ENCODE results near the gene TACC2. TPM values are rescaled to one million over a fixed set of nuclear protein-coding genes. Genes with fewer than 3 reads are reported as not detected.
"Not testable (repeated sequence)": the region's sequence is repeated elsewhere in the genome, so short reads cannot be mapped to it uniquely, and the experiment has no call there.

Gene TACC2
- polyA plus RNA-seq, 1 donor = 47.5 TPM

DNA sequence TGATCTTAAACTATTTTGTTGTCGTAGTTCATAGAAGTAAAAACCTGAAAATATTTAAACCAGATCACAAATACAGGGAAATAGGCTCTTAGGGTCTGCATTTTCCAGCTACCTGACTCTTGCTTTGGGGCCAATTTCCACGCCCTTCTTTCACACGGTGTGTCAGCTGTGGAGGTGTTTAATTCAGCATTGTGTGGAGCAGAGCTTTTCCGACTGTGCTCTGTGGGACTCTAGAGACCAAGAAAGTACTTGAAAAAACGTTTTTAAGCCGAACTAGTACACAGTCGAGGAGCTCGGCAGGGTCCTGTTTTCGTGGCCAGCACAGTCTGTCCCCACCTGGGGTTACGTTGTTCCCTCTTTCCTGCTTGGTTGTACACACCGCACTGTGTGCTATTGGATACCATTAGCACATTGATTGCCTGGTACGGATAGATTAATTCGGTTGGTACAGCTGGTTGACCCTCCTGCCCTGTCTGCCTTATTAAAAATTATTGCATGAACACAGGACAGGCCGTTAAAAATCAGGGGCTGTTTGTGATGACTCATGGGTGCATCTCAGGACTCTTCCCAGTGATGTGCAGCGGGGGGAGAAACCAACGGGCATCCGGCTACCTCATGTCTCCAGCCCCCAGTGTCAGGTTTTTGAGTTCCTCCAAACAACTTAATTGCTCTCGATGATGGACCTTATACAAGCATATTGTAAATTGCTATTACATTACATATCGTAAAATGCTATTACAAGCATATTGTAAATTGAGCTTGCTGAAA lies 201.4 kb downstream of the TACC2 start:
- DNase-seq = no peak

DNA sequence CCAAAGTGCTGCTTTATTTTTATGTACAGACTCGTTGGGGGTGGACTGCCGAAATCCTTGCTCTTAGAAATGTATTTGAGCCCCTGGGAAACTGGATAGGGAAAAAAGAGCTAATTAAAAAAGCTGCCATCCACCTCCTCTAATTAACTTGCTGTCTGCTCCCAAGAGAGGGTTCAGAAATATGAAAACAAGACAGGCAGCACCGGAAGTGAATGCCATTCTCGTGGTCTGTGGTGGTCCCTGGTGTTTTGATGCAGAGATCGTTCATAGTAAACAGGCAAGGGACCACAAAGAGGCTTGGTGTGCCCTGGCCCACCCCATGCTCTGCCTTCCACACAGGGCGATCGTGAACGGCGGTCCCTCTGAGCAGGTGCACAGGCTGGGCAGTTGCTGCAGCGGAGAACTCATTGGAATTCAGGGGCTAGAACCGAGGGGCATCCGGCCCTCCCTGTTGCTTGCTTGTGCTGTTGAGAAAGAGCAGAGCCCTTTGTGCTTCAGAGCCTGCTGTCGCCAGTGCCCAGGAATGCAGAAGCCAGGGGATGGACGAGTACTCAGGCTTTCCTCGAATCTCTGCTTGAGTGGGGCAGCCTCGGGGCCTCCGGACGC lies 203.1 kb downstream of the TACC2 start:
- peak; percentile 25 for DNase-seq

DNA sequence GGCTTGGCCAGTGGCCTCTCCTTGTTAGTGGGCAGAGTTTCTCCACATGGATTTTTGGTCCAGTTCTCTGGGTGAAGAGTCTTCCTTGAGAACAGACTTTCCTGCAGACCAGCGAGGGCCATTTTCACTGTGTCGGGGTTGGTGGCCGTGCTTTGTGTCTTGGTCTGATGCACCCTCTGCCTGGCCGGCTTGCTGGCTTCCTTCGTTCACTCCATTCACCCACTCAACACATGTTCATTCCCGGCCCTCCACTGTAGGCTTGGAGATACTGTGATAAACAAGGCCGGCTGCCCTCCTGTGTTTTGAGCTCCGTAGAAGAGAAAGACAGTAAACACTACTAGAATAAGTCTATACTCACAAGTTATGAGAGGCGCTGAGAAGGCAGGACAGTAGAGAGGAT lies 205.3 kb downstream of the TACC2 start:
- DNase-seq = no peak

DNA sequence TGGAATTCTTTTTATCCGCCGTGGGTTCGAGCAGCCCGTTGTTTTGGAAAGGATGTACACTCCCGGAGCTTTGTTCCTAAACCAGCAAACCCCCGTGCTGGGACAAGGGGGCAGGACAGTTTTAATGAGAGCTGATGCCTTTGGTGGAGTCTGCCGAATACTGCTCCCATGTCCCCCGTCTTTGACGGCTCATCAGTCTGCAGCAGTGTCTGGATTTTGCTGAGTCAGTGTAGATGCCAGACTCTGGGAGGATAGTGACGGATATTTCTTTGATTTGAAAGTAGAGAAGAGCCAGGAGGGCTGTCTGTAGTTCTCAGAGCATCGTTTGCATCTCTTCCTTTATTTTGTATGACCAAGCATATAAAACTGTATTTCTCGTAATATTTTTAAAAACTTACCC lies 207.3 kb downstream of the TACC2 start:
- no peak for DNase-seq

DNA sequence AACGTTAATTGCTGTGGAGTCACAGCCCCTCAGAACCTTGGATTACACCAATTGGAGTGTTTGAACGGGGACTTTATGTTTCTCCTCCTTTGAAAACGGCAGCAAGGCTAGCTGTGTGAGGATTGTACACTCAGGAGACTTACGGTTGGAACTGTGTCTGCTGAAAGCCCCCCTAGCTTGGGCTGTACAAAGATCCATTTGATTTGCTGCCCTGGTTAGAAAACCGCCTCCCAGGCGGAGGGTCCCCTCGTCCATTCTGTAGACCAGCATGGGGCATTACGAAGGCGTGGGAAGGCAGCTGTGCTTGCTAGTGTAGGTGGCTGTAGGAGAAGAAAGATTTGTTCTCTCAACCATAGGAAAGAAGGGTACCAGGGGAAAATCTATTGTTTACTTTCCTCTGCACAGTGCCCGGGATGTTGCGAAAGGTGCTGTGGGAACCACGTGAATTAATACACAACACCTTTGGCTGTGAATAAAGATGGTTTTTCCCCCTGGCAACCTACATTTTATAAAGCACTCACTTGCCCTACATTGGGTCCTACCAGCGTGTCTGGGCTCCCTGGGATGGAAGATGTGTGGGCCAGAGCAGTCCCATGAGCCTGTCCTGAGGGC lies 208.8 kb downstream of the TACC2 start:
- no peak for DNase-seq

DNA sequence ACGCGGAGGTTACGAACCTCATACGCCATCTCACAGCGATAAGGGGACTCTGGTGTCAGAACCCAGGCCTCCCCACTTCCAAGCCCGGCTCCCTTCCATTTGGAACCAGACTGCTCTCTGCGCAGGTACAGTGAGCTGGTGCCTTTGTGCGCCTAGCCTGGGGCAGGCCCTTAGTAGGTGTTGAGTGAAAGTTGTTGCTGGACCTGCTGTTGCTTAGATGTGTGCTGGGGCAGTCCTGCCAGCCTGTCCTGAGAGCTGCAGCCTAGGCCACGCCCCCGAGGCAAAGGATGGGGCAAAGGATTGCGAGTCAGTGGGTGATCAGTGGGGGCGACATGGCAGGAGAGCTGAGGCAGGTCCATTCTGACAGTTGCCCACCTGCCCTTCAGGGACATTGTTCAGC lies 209.7 kb downstream of the TACC2 start:
- no peak for DNase-seq

DNA sequence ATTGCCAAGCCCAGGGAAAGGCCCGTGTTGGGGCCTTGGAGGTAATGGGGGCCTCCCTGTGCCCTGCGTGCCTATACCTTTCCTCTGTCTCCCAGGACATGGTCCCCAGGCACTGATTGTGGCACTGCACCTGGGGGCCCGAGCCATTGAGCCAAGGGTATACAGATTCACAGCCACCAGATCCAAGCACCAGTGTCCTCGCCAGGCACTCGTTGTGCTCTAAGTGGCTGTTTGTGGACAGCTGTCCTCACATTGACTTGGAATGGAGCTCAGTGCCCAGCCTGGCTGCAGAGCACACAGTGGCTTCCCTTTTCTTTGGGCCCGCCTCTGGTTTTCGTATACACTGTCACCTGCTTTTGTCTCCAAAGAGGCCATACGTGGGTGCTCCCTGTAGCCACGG lies 210.1 kb downstream of the TACC2 start:
- DNase-seq = no peak

DNA sequence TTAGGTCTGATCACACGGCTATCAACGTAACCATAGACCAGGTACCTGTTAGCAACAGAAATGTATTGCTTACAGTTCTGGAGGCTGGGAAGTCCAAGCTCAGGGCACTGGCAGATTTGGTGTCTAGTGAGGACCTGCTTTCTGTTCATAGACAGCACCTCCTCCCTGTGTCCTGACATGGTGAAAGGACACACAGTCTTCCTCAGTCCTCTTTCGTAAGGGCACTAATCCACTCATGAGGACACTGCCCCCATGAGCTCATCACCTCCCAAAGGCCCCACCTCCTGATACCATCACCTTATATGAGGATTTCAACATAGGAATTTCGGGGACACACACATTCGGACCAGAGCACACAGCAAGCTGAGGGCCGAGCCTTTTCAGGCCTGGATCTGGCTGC lies 210.7 kb downstream of the TACC2 start:
- DNase-seq = no peak

DNA sequence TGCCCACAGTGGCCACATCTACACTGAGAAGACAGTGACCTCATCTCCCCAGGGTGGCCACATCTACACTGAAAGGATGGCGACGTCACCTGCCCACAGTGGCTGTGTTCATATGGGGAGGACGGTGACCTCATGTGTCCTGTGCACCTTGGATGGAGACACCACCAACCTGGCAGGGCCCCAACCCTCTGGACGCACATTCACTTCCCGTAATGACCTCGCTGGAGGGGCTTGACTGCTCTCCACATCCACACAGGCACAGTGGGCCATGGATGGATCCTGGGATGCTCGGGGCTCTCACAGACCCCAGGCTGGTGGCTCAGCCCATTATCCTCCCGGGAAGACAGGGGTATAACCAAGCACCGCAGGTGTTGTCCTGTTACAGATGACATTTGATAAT lies 212.4 kb downstream of the TACC2 start:
- no peak for DNase-seq

DNA sequence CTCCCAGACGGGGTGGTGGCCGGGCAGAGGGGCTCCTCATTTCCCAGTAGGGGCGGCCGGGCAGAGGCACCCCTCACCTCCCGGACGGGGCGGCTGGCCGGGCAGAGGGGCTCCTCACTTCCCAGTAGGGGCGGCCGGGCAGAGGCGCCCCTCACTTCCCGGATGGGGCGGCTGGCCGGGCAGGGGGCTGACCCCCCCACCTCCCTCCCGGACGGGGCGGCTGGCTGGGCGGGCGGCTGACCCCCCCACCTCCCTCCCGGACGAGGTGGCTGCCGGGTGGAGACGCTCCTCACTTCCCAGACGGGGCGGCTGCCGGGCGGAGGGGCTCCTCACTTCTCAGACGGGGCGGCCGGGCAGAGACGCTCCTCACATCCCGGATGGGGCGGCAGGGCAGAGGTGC lies 214.2 kb downstream of the TACC2 start:
- not testable (repeated sequence) for DNase-seq

DNA sequence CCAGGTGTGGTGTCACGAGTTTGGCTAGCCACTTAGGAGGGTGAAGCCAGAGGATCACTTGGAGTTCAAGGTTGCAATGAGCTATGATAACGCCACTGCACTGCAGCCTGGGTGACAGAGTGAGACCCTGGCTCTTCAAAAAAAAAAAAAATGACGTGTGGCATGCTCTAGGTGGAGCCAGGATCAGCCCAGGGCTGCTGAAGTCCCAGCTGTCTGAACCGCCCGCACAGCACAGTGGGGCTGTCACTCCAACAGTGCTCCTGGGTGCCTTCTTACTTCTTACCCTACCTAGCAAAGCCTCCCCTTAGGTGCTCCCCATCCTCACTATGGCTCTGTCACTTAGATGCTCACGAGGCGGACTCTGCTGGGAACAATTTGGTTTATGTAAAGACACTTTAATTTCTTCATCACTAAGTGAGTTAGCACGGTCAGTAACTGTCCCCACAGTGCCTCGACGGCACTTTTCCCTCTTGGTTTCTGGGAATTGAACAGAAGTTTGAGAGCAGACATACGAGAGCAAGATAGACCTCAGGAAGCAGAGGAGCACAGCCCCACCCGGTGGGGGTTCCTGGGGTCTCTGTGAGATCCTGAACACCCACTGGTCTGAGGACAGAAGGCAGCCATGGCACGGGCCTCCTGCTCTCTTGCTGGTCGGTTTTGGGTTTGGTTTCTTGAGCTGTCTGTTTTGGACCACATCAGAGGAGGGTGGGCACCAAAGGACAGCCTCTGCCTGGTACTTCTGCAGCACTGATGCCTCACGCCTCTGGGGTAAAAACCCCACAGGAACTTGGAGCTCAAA lies 215.9 kb downstream of the TACC2 start:
- DNase-seq = no peak

DNA sequence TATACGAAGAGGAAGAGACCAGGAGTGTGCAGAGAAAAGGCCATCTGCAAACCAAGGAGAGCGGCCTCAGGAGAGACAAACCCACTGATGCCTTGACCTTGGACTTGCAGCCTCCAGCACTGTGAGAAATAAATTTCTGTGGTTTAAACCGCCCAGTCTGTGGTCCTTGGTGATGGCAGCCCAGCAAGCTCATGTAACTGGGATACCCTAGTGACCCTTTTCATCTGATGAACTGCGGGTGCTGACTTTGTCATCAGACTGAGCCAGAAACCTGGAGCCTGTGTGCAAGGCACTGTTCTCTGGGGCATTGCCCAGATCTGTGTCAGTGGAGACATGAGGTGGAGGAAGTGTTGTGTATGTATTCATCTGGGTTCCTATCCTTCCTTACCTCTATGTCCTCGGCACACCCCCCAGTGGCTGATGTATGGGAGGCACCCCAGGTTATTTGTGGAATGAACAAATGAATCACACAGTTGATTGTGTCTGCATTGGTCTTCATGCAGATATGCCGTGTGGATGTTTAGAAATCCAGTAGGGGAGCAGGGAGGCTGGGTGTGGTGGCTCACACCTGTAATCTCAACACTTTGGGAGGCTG lies 217.6 kb downstream of the TACC2 start:
- no peak for DNase-seq

DNA sequence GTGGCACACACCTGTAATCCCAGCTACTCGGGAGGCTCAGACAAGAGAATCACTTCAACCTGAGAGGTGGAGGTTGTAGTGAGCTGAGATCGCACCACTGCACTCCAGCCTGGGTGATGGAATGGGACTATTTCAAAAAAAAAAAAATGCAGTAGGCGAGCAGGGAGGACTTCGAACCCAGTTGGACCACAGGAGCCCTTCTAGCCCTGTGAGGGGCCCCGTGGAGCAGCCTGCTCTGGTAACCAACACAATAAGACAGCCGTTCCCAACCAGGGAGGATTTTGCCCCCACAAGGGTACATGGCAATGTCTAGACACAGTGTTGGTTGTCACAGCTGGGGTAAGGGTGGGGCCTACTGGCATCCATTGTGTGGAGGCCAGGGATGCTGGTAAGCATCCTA lies 218.2 kb downstream of the TACC2 start:
- DNase-seq = no peak

DNA sequence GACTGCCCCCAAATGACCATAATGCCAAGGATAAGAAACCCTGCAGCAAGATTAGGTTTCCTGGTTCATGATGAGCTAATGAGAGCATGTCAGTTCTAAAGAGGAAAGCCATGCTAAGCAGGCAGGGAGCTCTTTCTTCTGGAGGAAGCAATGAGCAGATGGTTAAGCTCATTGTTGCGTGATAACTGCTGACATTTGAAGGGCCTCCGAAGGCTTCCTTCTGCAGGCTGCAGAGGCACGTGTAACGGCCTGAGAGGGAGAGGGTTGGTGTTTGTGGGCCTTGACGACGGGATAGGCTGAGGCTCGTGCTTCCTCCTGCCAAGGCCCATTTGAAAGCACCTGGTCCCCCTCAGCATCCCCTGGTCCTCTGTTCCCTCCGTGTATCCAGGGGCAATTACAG lies 218.6 kb downstream of the TACC2 start:
- peak; percentile 62 for DNase-seq

DNA sequence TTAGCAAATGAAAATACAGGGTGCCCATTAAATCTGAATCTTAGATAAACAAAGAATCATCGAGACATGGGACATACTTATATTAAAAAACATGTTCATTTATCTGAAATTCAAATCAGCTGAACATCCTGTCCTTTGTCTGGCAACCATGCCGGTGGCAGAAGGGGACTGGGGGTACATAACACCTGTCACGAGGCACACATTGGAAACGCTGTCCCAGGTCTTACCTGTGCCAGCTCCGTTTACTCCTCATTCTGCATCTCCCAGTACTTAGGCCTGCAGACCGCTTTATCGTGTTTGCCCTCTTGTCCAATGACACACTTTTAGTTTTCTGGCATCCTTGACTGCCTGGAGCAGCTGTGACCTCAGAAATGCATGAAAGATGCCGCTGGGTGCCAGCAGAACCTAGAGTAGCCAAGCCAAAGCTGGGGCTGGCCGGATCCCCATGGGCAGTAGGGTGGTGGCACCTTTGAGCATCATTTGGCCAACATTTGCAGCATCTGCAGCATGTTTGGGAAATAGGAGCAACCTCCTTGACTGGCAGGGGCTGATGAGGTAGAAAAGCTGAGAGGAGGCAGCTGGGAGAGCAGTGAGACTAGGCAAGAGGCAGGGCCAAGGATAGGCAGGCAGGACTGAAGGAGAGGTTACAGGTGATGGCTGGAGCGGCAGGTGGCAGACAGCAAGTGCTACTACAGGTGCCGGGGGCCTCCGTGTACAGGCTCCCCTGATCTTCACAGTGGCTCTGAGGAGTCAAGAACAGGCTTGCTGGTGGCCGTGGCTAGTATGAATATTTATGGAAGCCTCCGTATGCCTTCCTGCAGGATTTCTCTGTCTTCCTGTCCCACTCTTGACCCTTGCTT lies 219.8 kb downstream of the TACC2 start:
- DNase-seq = no peak

DNA sequence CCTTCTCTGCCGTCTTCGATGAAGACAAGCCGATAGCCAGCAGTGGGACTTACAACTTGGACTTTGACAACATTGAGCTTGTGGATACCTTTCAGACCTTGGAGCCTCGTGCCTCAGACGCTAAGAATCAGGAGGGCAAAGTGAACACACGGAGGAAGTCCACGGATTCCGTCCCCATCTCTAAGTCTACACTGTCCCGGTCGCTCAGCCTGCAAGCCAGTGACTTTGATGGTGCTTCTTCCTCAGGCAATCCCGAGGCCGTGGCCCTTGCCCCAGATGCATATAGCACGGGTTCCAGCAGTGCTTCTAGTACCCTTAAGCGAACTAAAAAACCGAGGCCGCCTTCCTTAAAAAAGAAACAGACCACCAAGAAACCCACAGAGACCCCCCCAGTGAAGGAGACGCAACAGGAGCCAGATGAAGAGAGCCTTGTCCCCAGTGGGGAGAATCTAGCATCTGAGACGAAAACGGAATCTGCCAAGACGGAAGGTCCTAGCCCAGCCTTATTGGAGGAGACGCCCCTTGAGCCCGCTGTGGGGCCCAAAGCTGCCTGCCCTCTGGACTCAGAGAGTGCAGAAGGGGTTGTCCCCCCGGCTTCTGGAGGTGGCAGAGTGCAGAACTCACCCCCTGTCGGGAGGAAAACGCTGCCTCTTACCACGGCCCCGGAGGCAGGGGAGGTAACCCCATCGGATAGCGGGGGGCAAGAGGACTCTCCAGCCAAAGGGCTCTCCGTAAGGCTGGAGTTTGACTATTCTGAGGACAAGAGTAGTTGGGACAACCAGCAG lies 221.7 kb downstream of the TACC2 start:
- DNase-seq = no peak

DNA sequence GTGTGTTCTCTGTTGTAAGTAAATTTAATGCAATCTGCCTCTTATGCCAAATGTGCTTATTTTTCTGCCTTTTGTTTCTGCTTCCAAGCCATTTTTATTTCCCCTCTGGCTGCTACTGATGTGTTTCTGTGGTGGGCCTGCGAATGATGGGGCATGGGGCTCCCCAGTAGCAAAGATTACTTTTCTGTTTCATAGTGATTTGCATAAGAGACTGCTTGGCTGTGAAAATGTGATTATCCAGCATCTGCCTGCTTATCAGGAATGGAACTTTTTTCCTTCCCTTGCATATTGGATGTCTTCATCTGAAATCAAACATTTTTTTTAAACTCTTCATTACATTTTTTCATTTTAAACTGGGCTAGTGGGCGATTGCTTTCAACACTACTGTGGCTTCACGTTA lies 224.4 kb downstream of the TACC2 start:
- DNase-seq = no peak

DNA sequence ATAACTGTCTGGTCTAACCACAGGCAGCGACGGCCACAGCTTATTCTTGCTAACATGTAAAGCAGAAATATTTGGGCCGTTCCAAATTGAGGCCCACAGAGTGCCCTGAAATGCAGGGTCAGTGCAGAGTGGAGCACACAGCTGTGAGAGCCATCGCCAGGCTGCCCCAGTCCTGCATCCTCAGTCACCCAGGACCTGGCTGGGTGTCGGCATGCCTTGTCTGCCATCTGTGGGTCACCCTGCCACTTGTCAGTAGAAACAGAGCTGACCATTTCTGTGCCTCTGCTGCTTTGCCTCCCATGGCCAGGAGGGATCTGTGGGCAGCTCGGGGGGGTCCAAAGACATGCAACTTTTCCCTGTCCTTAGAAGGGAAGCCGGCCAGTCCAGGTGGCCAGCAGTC lies 224.8 kb downstream of the TACC2 start:
- DNase-seq = no peak

DNA sequence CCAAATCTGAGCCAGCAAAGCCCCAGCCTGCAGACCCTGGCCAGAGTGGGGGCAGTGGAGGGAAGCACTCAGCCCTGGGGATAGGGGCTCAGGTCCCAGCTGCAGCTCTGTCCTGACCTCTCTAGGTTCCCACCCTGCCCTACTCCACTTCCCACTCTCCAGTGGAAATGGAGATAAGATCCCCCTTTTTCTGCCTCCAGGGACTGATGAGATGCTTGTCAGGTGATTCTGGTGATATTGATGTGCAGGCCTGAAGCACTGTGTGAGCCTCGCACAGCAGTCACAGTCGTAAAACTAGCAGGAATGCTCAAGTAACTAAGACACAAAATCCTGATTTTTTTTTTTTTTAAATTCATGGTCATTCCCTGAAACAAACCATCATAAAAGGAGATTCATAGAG lies 227.1 kb downstream of the TACC2 start:
- DNase-seq = no peak

DNA sequence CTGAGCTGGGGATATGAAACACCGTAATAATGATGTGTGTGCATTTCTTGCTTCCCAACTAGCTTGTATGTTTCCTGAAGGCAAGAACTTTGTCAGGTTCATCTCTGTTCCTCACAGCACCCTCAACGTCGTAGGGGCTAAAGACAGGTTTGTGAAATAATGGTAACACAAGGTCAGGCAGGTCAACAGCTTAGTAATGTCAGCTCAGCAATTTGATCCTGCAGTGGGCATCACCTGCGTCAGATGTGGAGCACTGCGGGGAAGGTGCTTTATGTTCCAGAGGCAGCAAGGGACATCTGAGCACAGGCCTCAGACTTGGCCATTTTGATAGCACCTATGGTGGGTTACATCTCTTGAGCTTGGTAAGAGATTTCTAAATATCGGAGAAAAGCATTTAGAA lies 230.4 kb downstream of the TACC2 start:
- no peak for DNase-seq

DNA sequence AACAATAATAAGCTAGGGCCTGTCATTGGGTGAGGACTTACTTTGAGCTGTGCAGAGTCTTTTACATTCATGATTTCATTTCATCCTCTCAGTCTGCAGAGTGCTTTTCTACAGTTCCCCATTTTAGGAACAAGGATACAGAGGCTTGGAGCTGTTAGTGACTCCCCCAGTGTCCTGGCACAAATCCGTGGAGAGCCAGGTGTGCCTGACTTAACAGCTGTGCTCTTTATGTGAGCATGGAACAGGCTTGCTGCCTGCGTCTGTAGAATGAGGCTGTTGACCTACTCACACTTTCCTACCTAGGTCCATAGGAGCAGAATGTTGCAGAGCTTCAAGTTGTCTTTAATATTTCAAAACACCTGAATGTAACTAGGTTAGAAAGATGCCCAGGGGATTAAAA lies 231.8 kb downstream of the TACC2 start:
- no peak for DNase-seq
